ENCODE measurements around the gene PFKFB4. TPM values are rescaled to one million over a fixed set of nuclear protein-coding genes. Genes with fewer than 3 reads are reported as not detected.

The PFKFB4 gene
- total RNA-seq, result 1 to 10 TPM; 1.8 to 2.9 (median 1.9) TPM

- Histone ChIP-seq H3K4me3 (peak within 1 kb of the TSS; percentile 58 to 75 (median 64)), H3K9me3 (no peaks in the 10 kb centered on the region), H3K36me3 (no peaks in the 10 kb centered on the region), H3K4me1 (peaks cover 42 to 57% (median 54%) of the 10 kb centered on the region in 4 donors), H3K27me3 (no peaks in the 10 kb centered on the region), H3K27ac (replicated peaks in 1 of 4) (peak within 1 kb of the TSS; percentile 70 to 79 (median 76))
- peak; percentile 100 for DNase-seq (ENCODE audit: extremely low spot score)
- intact Hi-C loops (cut with DNase I), result no loop called here
- peak; percentile 66 to 92 for TF ChIP-seq POLR2AphosphoS5 (IDR thresholded peaks at IDR 0.05)
- peak in 1 of 3 experiments; percentile 30 for TF ChIP-seq CTCF (IDR thresholded peaks at IDR 0.05)
- no peak for TF ChIP-seq POLR2A (IDR thresholded peaks at IDR 0.05; ENCODE audit: low read depth)
- under 1% methylated on average over 28 of the region's 53 CpGs for WGBS
Measured at GRCh38 chr3:48556796-48557626, at the start of gene PFKFB4. PFKFB4 (minus strand) TSS chr3:48556803; CDS start chr3:48556777, 26 bp downstream.

- Histone ChIP-seq H3K27ac (replicated peaks in 1 of 4) (no peak overlapping the region), H3K27me3 (no peaks in the 10 kb centered on the region), H3K4me3 (no peak overlapping the region), H3K9me3 (no peaks in the 10 kb centered on the region), H3K4me1 (peaks cover 24 to 51% (median 32%) of the 10 kb centered on the region in 4 donors), H3K36me3 (peaks cover 60 to 91% (median 86%) of the 10 kb centered on the region in 4 donors)
- no peak for TF ChIP-seq POLR2AphosphoS5 (IDR thresholded peaks at IDR 0.05)
- TF ChIP-seq EP300 (IDR thresholded peaks at IDR 0.05), result no peak
- no peak for TF ChIP-seq POLR2A (IDR thresholded peaks at IDR 0.05; ENCODE audit: low read depth)
- TF ChIP-seq CTCF (IDR thresholded peaks at IDR 0.05), result no peak
- no peak for DNase-seq (ENCODE audit: extremely low spot score)
- intact Hi-C loops (cut with DNase I), result no loop called here
- WGBS, result 34% methylated on average over 2 of the region's 2 CpGs
Measured at GRCh38 chr3:48601622-48601994, 45.0 kb upstream of the PFKFB4 start.

GRCh38 chr3:48600711-48601621 is 44.4 kb upstream of the PFKFB4 start:
- no peak for DNase-seq (ENCODE audit: extremely low spot score)
- Histone ChIP-seq H3K27ac (replicated peaks in 1 of 4) (no peak overlapping the region), H3K9me3 (no peaks in the 10 kb centered on the region), H3K4me1 (peaks cover 25 to 57% (median 31%) of the 10 kb centered on the region in 4 donors), H3K4me3 (no peak overlapping the region), H3K27me3 (no peaks in the 10 kb centered on the region), H3K36me3 (peaks cover 60 to 88% (median 84%) of the 10 kb centered on the region in 4 donors)
- intact Hi-C loops (cut with DNase I), result no loop called here
- TF ChIP-seq POLR2AphosphoS5 (IDR thresholded peaks at IDR 0.05) (no peak), POLR2A (IDR thresholded peaks at IDR 0.05; ENCODE audit: low read depth) (no peak), EP300 (IDR thresholded peaks at IDR 0.05) (no peak)
- WGBS, result 94% methylated on average over 15 of the region's 19 CpGs

- H3K4me1 ChIP-seq, result peaks cover 34 to 67% (median 40%) of the 10 kb centered on the region in 4 donors
- TF ChIP-seq CTCF (IDR thresholded peaks at IDR 0.05) (no peak), POLR2AphosphoS5 (IDR thresholded peaks at IDR 0.05) (no peak), POLR2A (IDR thresholded peaks at IDR 0.05; ENCODE audit: low read depth) (no peak), EP300 (IDR thresholded peaks at IDR 0.05) (no peak)
- WGBS, result 96% methylated on average over 11 of the region's 12 CpGs
- H3K4me3 ChIP-seq, result no peak overlapping the region
- H3K27ac ChIP-seq (replicated peaks in 1 of 4), result peak overlapping the region; percentile 70 to 84 (median 78)
- no peak for DNase-seq (ENCODE audit: extremely low spot score)
- peaks cover 0 to 12% (median 0%) of the 10 kb centered on the region in 4 donors for H3K27me3 ChIP-seq
- H3K9me3 ChIP-seq, result no peaks in the 10 kb centered on the region
- intact Hi-C loops (cut with DNase I), result no loop called here
- peaks cover 56 to 75% (median 71%) of the 10 kb centered on the region in 4 donors for H3K36me3 ChIP-seq
Measured at GRCh38 chr3:48599509-48600285, 43.1 kb upstream of the PFKFB4 start.
